Mucosa of descending colon (tissue), 3 donors: Measurements from ENCODE around the gene CAPN9. TPM values are rescaled to one million over a fixed set of nuclear protein-coding genes. Genes with fewer than 3 reads are reported as not detected.

Experiments
- ATAC-seq: fragments of 200-7000 bp; cut with Tn5 transposase; one replicate; pipeline ENCODE4 v1.9.1; 2020; ENCODE audit warnings: mild to moderate bottlenecking, moderate library complexity
- DNase-seq, 3 donors: peaks; one replicate each; pipeline ENCODE4 v3.0.0-alpha.2; 2020
- H3K36me3 ChIP-seq: fragments of 200-600 bp; one replicate; pipeline ENCODE4 v1.8.0; 2021; ENCODE audit warnings: low read depth, mild to moderate bottlenecking
- H3K4me1 ChIP-seq: fragments of 200-600 bp; one replicate; pipeline ENCODE4 v1.8.0; 2021; ENCODE audit warnings: low read depth, mild to moderate bottlenecking
- H3K4me3 ChIP-seq: fragments of 200-600 bp; one replicate; pipeline ENCODE4 v1.8.0; 2021; ENCODE audit warnings: mild to moderate bottlenecking
- H3K9me3 ChIP-seq: fragments of 200-600 bp; one replicate; pipeline ENCODE4 v1.8.0; 2021; ENCODE audit warnings: mild to moderate bottlenecking
- intact Hi-C, 2 donors: fragments of 100-400 bp; cut with DNase I in 1 of 2; cut with micrococcal nuclease in 1 of 2; formaldehyde crosslinking; loops; one replicate each; pipeline versions ENCODE4 v1.11.0 to v1.11.1; 2022; cut with DNase I, micrococcal nuclease
- total RNA-seq, 3 donors: library from RNA; stranded (reverse); fragmentation: NEBNext Ultra II Directional in 2 of 3; extraction: Animal tissue kit (Norgen Biotek cat#: 25700) in 2 of 3; gene quantifications; one replicate each; pipeline versions ENCODE4 v1.2.1 to v1.2.4, GENCODE V29; 2021 to 2023
- TF ChIP-seq, protein P1 (sequence below): fragments of 200-600 bp; IDR thresholded peaks from one replicate; pipeline ENCODE4 v1.8.0; 2022; ENCODE audit warnings: antibody characterized with exemption, mild to moderate bottlenecking
- donor health status: DM: no; HTN: no; CAD: no; lungs with moderate emphysema.
- donor health status: DM: no; HTN: no; CAD: no.
- donor health status: DM: no; HTN: yes; CAD: no.

Gene CAPN9
- total RNA-seq, 3 donors from 2014 or later = 11.4 to 30.8 (median 28.8) TPM

DNA sequence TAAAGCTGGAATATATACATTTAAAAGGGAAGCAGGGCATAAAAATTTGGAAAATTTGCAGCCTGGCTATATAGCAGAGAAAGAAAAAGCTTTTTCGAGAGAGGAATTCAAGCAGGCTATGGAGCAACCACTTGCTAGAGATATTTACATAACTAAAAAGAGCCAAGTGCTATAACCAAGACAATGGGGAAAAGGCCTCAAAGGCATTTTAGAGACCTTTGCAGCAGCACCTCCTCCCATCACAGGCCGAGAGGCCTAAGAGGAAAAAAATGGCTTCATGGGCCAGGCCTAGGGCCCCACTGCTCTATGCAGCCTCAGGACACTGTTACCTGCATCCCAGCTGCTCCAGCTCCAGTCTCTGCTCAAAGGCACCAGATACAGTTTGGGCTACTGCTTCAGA lies 37.0 kb downstream of the CAPN9 start:
- DNase-seq (no peak), ATAC-seq (no peak)
- Histone ChIP-seq H3K4me3 (no peak overlapping the region), H3K9me3 (no peaks in the 10 kb centered on the region), H3K4me1 (no peaks in the 10 kb centered on the region), H3K36me3 (no peaks in the 10 kb centered on the region)
- TF ChIP-seq, protein P1, sequence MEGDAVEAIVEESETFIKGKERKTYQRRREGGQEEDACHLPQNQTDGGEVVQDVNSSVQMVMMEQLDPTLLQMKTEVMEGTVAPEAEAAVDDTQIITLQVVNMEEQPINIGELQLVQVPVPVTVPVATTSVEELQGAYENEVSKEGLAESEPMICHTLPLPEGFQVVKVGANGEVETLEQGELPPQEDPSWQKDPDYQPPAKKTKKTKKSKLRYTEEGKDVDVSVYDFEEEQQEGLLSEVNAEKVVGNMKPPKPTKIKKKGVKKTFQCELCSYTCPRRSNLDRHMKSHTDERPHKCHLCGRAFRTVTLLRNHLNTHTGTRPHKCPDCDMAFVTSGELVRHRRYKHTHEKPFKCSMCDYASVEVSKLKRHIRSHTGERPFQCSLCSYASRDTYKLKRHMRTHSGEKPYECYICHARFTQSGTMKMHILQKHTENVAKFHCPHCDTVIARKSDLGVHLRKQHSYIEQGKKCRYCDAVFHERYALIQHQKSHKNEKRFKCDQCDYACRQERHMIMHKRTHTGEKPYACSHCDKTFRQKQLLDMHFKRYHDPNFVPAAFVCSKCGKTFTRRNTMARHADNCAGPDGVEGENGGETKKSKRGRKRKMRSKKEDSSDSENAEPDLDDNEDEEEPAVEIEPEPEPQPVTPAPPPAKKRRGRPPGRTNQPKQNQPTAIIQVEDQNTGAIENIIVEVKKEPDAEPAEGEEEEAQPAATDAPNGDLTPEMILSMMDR = no peak
- intact Hi-C loops = no loop called here

DNA sequence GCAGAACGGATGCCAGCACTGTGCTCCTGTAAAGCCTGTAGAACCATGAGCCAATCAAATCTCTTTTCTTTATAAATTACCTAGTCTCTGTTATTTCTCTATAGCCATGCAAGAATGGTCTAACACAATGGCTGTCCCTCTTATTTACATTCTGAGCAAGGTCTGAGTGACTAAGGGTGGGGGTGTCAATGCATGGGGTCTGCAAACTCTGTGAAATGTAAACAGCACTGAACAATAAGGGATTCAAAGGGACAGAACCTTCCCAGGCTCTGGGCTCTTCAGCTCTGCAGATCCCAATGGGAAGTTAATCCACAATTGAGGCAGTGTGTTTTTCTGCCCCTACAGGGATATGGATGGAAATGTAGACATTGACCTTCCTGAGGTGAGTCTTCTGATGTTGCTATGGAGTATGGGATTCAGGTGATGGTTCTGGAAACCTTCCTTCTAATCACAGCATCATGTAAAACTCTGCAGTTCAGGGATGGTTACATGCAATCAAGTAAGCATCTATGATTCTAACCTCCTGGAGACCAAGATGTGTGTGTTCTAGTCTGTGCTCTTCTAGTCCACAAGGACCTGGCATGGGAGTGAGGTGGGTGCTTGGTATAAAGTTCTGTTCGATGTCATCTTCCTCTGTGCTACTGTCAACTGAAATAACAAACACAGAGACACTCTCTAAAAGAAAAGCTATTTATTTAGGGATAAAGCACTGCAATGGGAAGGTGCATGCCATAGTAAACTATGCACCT lies 38.6 kb downstream of the CAPN9 start:
- TF ChIP-seq, protein P1 = no peak
- DNase-seq = no peak
- Histone ChIP-seq H3K9me3 (no peaks in the 10 kb centered on the region), H3K36me3 (no peaks in the 10 kb centered on the region), H3K4me3 (no peak overlapping the region), H3K4me1 (no peaks in the 10 kb centered on the region)
- intact Hi-C loops = no loop called here
- ATAC-seq = no peak

- Histone ChIP-seq H3K4me1 (no peaks in the 10 kb centered on the region), H3K36me3 (no peaks in the 10 kb centered on the region), H3K9me3 (no peaks in the 10 kb centered on the region), H3K4me3 (no peak overlapping the region)
- ATAC-seq = no peak
- intact Hi-C loops = no loop called here
- TF ChIP-seq, protein P1 = no peak
- no peak for DNase-seq
Measured at GRCh38 chr1:230786385-230786753, 39.2 kb downstream of the CAPN9 start.

DNA sequence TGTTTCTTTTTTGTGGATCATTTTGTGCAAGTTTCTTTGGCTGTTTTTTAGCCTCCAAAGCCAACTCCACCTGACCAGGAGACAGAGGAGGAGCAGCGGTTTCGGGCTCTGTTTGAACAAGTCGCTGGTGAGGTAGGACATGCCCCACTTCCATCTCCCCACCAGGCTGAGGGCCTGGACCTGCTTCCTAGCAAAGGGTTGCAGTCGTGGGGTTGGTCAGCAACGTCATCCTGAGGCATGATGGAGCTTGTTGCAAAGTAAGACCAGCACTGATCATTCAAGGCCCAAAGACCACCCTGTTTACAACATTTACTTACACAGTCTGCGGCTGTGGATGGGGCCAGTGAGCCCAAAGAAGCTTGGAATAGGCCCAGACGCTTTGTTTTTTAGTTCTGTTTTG lies 40.3 kb downstream of the CAPN9 start:
- TF ChIP-seq, protein P1 = no peak
- Histone ChIP-seq H3K4me1 (no peaks in the 10 kb centered on the region), H3K36me3 (no peaks in the 10 kb centered on the region), H3K9me3 (no peaks in the 10 kb centered on the region), H3K4me3 (no peak overlapping the region)
- intact Hi-C loops = no loop called here
- ATAC-seq (no peak), DNase-seq (no peak)

GRCh38 chr1:230788561-230789275 lies 41.5 kb downstream of the CAPN9 start:
- ATAC-seq = no peak
- H3K4me1 ChIP-seq = no peaks in the 10 kb centered on the region
- TF ChIP-seq, protein P1 = no peak
- H3K36me3 ChIP-seq = no peaks in the 10 kb centered on the region
- intact Hi-C loops = no loop called here
- H3K4me3 ChIP-seq = no peak overlapping the region
- H3K9me3 ChIP-seq = no peaks in the 10 kb centered on the region
- no peak for DNase-seq
